ENCODE data around the gene MTOR.
"Not testable (repeated sequence)": the region's sequence is repeated elsewhere in the genome, so short reads cannot be mapped to it uniquely, and the experiment has no call there.

MTOR gene

DNA sequence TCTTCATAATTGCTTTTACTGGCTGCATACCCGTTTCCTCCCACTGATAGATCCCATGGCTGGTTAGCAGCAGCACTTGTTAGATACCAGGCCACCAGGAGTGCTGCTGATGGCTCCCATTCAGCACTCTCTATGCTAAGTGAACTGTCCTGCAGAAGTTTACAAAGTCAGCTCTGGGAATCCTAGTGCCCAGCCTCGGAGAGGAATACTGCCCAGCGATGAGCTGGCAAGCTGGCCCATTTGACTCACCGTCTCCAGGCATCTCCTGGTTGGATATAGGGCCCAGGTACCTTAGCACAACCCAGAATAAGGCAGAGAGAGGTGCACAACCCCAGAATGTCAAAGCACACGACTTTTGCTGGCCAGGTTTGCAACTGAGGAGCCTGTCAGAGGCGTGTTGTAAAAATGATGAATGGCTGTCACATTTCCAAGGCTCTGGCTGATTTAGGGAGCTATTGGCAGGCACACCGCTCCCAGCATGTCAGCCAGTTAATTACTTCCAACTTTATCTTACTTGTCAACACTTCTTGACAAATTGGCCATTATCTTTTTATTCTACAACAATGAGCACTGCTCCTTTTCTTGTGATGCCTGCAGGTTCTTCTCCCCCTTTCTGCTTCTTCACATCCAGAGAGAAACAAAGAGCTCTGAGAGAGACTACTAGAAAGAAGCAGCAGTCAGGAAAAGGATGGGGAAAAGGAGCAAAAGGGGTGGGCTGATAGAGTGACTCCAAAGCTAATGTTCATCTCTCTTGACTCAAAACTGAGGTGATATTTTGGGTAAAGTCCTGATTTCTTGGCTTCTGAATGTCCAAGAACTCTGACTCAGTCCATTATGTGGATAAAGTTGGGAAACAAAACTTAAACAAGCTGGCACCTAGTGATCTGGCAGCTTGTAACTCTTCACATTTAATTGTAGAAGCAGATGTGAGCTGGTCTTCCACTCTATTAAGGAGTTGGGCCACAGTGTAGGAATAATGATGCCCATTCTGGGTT, 84.0 kb downstream of the MTOR start:
- Histone ChIP-seq H3K36me3 (ENCODE audit: insufficient read depth, low read length) (peaks cover 22% of the 10 kb centered on the region), H3K4me1 (ENCODE audit: insufficient read depth, low read length) (no peaks in the 10 kb centered on the region), H3K27me3 (ENCODE audit: insufficient read depth, low read length) (no peaks in the 10 kb centered on the region), H3K9me3 (ENCODE audit: low read length) (no peaks in the 10 kb centered on the region), H2AFZ (ENCODE audit: low read depth, low read length) (no peak overlapping the region), H3K4me3 (ENCODE audit: low read length) (no peak overlapping the region)

DNA sequence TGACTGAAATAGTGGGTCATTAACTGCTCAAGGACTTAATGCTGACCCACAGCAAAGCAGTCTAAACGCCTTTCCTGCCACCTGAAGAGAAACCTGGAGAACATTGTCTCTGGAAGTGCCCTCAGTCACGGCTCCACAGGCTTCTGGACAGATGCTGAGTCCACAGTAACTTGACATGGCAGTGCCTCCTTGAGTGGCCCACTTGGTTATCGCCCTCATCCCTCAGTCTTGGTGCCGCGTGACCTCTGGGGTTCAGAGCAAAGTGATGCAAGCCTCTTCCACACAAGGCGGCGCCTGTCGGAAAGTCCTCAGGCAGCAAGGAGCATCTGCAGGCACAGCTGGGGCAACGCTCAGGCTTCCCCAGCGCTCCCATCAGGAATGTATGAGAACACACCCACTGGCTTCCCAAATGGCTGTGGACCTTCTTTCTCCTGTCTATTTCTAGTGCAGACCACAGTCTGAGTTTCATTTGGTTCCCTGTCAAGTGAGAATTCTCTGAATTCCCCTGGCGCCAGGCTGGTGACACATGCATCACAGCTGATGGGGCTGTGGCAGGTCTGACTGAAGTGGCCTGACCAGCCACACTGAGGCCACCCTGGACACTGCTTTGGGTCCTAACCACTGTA, 86.2 kb downstream of the MTOR start:
- no peaks in the 10 kb centered on the region for H3K9me3 ChIP-seq (ENCODE audit: low read length)
- H3K36me3 ChIP-seq (ENCODE audit: insufficient read depth, low read length), result peaks cover 10% of the 10 kb centered on the region
- H3K27me3 ChIP-seq (ENCODE audit: insufficient read depth, low read length), result no peaks in the 10 kb centered on the region
- H3K4me3 ChIP-seq (ENCODE audit: low read length), result no peak overlapping the region
- H3K4me1 ChIP-seq (ENCODE audit: insufficient read depth, low read length), result no peaks in the 10 kb centered on the region
- no peak overlapping the region for H2AFZ ChIP-seq (ENCODE audit: low read depth, low read length)

DNA sequence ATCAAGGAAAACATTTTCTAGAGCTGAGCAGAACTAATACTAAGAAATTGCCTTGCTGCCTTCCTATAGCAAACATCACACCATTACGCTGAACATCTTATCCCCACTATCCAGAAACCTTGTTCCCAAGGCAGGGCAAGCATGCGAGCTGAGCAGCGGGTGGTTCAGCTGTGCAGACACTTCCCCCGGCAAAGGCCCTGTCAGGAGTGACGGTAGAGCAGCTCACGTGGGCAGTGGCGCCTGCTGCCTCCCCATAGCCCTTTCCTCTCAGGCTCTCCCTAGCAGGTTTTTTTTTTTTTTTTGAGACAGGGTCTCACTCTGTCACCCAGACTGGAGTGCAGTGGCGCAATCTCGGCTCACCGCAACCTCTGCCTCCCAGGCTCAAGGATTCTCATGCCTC, 86.9 kb downstream of the MTOR start:
- no peak overlapping the region for H3K4me3 ChIP-seq (ENCODE audit: low read length)
- H2AFZ ChIP-seq (ENCODE audit: low read depth, low read length), result no peak overlapping the region
- no peaks in the 10 kb centered on the region for H3K27me3 ChIP-seq (ENCODE audit: insufficient read depth, low read length)
- peaks cover 6% of the 10 kb centered on the region for H3K36me3 ChIP-seq (ENCODE audit: insufficient read depth, low read length)
- H3K4me1 ChIP-seq (ENCODE audit: insufficient read depth, low read length), result no peaks in the 10 kb centered on the region
- H3K9me3 ChIP-seq (ENCODE audit: low read length), result no peaks in the 10 kb centered on the region

DNA sequence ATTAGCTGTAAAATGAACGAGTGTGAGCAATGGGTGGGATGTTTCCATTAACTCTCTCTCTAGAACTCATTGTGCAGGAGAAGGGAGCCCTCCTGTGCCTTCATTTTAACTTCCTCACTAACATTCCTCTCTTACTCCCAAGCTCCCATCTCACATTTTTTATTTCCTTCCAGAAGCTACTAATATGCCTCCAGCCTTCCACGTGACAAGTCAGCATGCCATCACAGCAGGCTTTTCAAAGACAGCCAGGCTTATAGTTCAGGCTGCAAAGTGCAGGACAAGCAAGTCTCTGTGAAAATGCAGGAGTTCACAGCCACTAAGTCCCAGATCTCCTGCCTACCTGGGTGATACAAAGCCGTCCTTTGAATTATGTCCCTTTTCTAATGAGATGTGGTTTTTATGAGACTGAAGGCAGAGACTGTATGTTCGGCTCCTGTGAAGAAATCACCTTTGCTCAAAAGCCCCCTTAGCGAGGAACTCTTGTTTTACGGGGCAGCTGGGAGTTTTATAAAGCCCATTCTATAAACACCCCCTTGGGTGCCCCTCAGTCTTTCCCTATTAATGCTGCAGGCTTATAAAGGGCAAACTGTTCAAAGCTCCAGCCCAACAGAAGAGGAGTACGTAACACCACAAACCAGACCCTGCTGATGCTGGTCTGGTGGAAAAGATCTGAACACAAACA, 87.9 kb downstream of the MTOR start:
- no peaks in the 10 kb centered on the region for H3K9me3 ChIP-seq (ENCODE audit: low read length)
- H3K36me3 ChIP-seq (ENCODE audit: insufficient read depth, low read length), result peaks cover 6% of the 10 kb centered on the region
- H3K4me1 ChIP-seq (ENCODE audit: insufficient read depth, low read length), result no peaks in the 10 kb centered on the region
- H2AFZ ChIP-seq (ENCODE audit: low read depth, low read length), result no peak overlapping the region
- no peaks in the 10 kb centered on the region for H3K27me3 ChIP-seq (ENCODE audit: insufficient read depth, low read length)
- H3K4me3 ChIP-seq (ENCODE audit: low read length), result no peak overlapping the region

DNA sequence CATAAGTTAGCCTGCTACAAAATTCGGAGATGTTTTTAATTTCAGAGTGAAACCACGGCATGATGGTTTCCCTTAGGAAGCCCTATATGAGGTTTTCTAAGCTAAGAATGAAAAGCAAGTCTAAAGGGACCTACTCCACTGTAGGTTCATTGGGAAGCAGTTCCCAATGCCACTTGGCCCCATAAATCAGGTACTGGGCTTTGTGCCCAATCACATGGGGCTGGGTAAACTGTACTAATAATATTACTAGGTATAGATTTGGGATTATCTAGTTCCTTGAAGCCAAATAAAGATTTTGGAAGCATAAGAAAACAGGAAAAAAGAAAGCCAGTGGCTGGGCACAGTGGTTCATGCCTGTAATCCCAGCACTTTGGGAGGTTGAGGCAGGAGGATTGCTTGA, 92.2 kb downstream of the MTOR start:
- Histone ChIP-seq H2AFZ (ENCODE audit: low read depth, low read length) (no peak overlapping the region), H3K27me3 (ENCODE audit: insufficient read depth, low read length) (no peaks in the 10 kb centered on the region), H3K36me3 (ENCODE audit: insufficient read depth, low read length) (peaks cover 5% of the 10 kb centered on the region), H3K4me3 (ENCODE audit: low read length) (no peak overlapping the region), H3K4me1 (ENCODE audit: insufficient read depth, low read length) (no peaks in the 10 kb centered on the region), H3K9me3 (ENCODE audit: low read length) (peaks cover 2% of the 10 kb centered on the region)

DNA sequence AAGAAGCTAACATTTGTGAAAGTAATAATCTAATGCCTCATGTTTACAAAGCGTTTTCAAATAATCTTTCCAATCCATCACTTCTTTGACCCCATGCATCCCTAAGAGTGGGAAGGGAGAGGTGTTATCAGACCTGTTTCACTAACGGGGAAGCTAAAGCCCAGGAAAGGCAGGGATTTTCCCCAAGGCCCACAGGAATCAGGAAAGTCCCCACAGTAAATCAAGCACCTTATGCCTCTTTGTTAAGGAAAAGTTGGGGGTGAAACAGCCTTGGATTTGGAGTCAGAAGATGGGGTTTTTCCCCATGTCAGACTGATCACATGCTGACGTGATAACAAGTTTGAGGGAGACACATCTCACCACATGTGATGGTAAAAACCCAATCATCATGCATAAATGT, 93.1 kb downstream of the MTOR start:
- H3K4me1 ChIP-seq (ENCODE audit: insufficient read depth, low read length), result no peaks in the 10 kb centered on the region

DNA sequence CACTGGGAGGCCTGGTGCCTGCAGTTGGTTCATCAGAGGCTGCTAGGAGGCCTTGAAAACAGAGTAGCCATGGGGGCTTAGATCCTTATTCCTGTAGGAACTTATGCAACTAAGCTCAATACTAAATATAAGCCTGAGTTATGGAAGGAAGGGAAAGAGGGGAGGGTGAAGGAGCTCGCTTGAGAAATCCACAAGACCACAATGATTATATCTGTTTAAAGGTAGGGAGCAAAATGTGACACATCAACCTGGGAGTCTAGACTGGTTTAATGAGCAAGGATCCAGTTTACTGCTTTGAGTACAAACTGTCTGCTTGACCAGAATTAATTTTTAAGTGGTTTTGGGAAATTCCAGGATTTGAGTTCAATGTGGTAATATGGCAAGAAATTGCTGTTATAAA, 93.6 kb downstream of the MTOR start:
- no peak overlapping the region for H2AFZ ChIP-seq (ENCODE audit: low read depth, low read length)
- no peaks in the 10 kb centered on the region for H3K4me1 ChIP-seq (ENCODE audit: insufficient read depth, low read length)
- H3K36me3 ChIP-seq (ENCODE audit: insufficient read depth, low read length), result peaks cover 4% of the 10 kb centered on the region
- H3K27me3 ChIP-seq (ENCODE audit: insufficient read depth, low read length), result no peaks in the 10 kb centered on the region
- H3K4me3 ChIP-seq (ENCODE audit: low read length), result no peak overlapping the region
- H3K9me3 ChIP-seq (ENCODE audit: low read length), result peaks cover 2% of the 10 kb centered on the region

More for the DNA sequence above, 93.1 kb downstream of the MTOR start:
- Histone ChIP-seq H2AFZ (ENCODE audit: low read depth, low read length) (no peak overlapping the region), H3K4me3 (ENCODE audit: low read length) (no peak overlapping the region), H3K36me3 (ENCODE audit: insufficient read depth, low read length) (peaks cover 5% of the 10 kb centered on the region), H3K27me3 (ENCODE audit: insufficient read depth, low read length) (no peaks in the 10 kb centered on the region), H3K9me3 (ENCODE audit: low read length) (peaks cover 2% of the 10 kb centered on the region)

DNA sequence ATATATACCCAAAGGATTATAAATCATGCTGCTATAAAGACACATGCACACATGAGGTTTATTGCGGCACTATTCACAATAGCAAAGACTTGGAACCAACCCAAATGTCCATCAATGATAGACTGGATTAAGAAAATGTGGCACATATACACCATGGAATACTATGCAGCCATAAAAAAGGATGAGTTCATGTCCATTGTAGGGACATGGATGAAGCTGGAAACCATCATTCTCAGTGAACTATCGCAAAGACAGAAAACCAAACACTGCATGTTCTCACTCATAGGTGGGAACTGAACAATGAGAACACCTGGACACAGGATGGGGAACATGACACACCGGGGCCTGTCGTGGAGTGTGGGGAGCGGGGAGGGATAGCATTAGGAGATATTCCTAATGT, 95.6 kb downstream of the MTOR start:
- H3K9me3 ChIP-seq (ENCODE audit: low read length); H3K4me3 ChIP-seq (ENCODE audit: low read length); H3K27me3 ChIP-seq (ENCODE audit: insufficient read depth, low read length); H3K36me3 ChIP-seq (ENCODE audit: insufficient read depth, low read length); H2AFZ ChIP-seq (ENCODE audit: low read depth, low read length); H3K4me1 ChIP-seq (ENCODE audit: insufficient read depth, low read length): not testable (repeated sequence)

DNA sequence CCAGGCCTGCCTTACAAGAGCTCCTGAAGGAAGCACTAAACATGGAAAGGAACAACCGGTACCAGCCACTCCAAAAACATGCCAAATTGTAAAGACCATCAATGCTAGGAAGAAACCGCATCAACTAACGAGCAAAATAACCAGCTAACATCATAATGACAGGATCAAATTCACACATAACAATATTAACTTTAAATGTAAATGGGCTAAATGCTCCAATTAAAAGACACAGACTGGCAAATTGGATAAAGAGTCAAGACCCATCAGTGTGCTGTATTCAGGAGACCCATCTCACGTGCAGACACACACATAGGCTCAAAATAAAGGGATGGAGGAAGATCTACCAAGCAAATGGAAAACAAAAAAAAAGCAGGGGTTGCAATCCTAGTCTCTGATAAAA, 99.6 kb downstream of the MTOR start:
- not testable (repeated sequence) for H3K4me3 ChIP-seq (ENCODE audit: low read length); H3K4me1 ChIP-seq (ENCODE audit: insufficient read depth, low read length); H3K27me3 ChIP-seq (ENCODE audit: insufficient read depth, low read length); H2AFZ ChIP-seq (ENCODE audit: low read depth, low read length); H3K9me3 ChIP-seq (ENCODE audit: low read length)
- H3K36me3 ChIP-seq (ENCODE audit: insufficient read depth, low read length), result peaks cover 17% of the 10 kb centered on the region

DNA sequence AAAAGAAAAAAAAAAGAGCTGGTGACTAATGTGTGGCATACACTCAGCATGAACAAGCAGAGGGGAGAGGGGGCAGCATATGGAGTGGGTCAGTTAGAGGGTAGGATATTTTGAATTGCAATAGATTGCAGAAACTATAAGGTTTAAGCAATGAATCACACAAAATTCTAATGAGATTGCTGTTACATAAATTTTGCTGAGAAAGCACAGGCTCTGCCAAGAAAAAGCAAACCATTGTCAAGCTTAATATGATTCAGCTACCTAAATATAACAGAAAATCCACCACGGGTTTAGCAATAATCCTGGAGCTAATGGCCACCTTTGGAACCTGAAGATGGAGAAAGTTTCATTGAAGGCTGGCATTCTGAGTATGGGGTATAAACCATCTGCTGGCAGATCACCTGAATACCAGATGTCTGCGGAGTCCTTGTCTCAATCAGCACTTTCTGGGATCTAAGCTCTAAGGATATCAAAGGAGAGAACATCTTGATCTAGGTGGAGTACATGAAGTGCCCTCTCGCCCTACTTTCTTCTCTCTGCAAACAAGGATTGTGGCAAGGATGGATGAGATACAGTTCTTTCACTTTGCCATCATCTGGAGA, 103.5 kb downstream of the MTOR start:
- no peaks in the 10 kb centered on the region for H3K4me1 ChIP-seq (ENCODE audit: insufficient read depth, low read length)
- H3K36me3 ChIP-seq (ENCODE audit: insufficient read depth, low read length), result peaks cover 41% of the 10 kb centered on the region
- no peak overlapping the region for H3K4me3 ChIP-seq (ENCODE audit: low read length)
- H3K9me3 ChIP-seq (ENCODE audit: low read length), result peaks cover 4% of the 10 kb centered on the region
- H2AFZ ChIP-seq (ENCODE audit: low read depth, low read length), result no peak overlapping the region
- no peaks in the 10 kb centered on the region for H3K27me3 ChIP-seq (ENCODE audit: insufficient read depth, low read length)

DNA sequence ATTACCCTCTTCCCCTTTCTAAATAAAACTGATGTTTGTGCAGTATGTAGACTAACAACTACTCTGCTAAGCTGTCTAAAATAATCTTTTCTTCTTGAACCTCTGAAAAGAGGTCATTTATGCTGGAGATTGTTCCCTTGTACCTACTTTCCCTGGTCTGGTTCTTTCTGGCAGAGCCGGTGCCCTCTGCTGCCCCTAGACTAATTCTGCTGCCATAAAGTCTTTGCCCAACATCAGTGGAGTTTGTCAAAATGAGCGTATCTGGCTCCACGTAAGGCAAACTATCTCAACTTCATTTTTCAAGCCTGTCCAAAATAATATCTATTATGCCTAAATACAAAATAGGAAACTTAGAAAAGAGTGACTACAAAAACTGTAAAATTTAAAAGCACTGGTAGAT, 104.1 kb downstream of the MTOR start:
- peaks cover 4% of the 10 kb centered on the region for H3K9me3 ChIP-seq (ENCODE audit: low read length)
- H3K4me3 ChIP-seq (ENCODE audit: low read length), result no peak overlapping the region
- H3K27me3 ChIP-seq (ENCODE audit: insufficient read depth, low read length), result no peaks in the 10 kb centered on the region

DNA sequence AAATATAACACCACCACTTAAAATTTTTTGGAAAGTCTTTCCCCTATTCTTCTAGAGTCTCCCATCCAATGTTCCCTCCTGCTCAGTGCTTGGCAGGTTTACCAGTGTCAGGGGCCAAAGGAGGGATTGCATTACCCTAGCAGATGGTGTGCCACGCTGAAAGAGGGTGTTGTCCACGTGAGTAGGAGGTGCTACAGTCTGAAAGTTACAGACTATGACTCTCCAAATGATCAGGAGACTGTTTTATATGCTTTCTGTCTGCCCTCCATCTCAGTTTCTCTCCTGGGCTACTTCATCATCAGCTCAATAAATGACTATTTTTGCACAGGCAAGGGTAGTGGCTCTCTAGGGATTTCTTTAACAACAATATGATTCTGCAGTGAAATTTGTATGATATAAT, 104.5 kb downstream of the MTOR start:
- H3K4me1 ChIP-seq (ENCODE audit: insufficient read depth, low read length), result no peaks in the 10 kb centered on the region
- no peaks in the 10 kb centered on the region for H3K27me3 ChIP-seq (ENCODE audit: insufficient read depth, low read length)
- peaks cover 4% of the 10 kb centered on the region for H3K9me3 ChIP-seq (ENCODE audit: low read length)
- H3K4me3 ChIP-seq (ENCODE audit: low read length), result no peak overlapping the region
- no peak overlapping the region for H2AFZ ChIP-seq (ENCODE audit: low read depth, low read length)
- peaks cover 45% of the 10 kb centered on the region for H3K36me3 ChIP-seq (ENCODE audit: insufficient read depth, low read length)

More for the DNA sequence above, 104.1 kb downstream of the MTOR start:
- no peak overlapping the region for H2AFZ ChIP-seq (ENCODE audit: low read depth, low read length)
- H3K4me1 ChIP-seq (ENCODE audit: insufficient read depth, low read length), result no peaks in the 10 kb centered on the region
- H3K36me3 ChIP-seq (ENCODE audit: insufficient read depth, low read length), result peaks cover 41% of the 10 kb centered on the region

DNA sequence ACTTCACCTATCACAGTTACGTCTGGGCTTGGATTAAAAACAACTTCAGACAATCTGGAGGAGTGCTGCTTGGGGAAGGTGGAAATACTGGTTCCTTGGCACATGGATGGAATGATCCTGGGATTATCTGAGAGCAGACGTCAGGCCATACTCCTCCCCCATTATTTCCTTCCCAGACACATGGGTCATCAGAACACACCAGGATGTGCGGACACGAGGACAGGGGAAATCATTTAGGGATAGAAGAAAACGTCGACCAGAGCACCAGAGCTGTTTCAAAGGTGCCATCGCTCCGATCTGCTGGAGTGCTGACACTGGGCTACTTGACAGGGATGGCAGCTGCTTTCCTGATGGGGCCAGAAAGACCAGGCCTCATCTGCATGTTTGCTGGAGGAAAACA, 105.0 kb downstream of the MTOR start:
- Histone ChIP-seq H3K9me3 (ENCODE audit: low read length) (peaks cover 4% of the 10 kb centered on the region), H2AFZ (ENCODE audit: low read depth, low read length) (no peak overlapping the region), H3K36me3 (ENCODE audit: insufficient read depth, low read length) (peaks cover 49% of the 10 kb centered on the region), H3K4me1 (ENCODE audit: insufficient read depth, low read length) (no peaks in the 10 kb centered on the region), H3K4me3 (ENCODE audit: low read length) (no peak overlapping the region), H3K27me3 (ENCODE audit: insufficient read depth, low read length) (no peaks in the 10 kb centered on the region)

Data from neuron (in vitro differentiated cells).